Measurements from ENCODE around the gene NECTIN1. TPM values are rescaled to one million over a fixed set of nuclear protein-coding genes. Genes with fewer than 3 reads are reported as not detected.

The NECTIN1 gene
- total RNA-seq, 6 experiments from 2014 or later, result 4.3 to 8.4 (median 6.1) TPM

- ATAC-seq (no peak), DNase-seq (no peak)
- H3K9me3 ChIP-seq, result no peaks in the 10 kb centered on the region
- no peak overlapping the region for H3K27ac ChIP-seq
- TF ChIP-seq POLR2A (IDR thresholded peaks at IDR 0.05), result no peak
- TF ChIP-seq CTCF (IDR thresholded peaks at IDR 0.05), result no peak
- H3K36me3 ChIP-seq, result no peaks in the 10 kb centered on the region
- H3K4me3 ChIP-seq, result no peak overlapping the region
- H3K27me3 ChIP-seq, result no peaks in the 10 kb centered on the region
- intact Hi-C loops (cut with DNase I), result loop anchor here in 1 of 2 donors (10.0 kb wide), 1 partner anchor 367 kb away; no protein-coding TSS in a partner anchor
- H3K4me1 ChIP-seq, result peaks cover 0 to 4% (median 0%) of the 10 kb centered on the region in 4 donors
- WGBS (ENCODE audit: insufficient coverage, low coverage, low lambda C conversion rate, missing lambda C conversion rate), result 69% methylated on average over 4 of the region's 15 CpGs
Measured at GRCh38 chr11:119747868-119748660, 19.1 kb upstream of the NECTIN1 start.

GRCh38 chr11:119745776-119746535 lies 17.0 kb upstream of the NECTIN1 start:
- Histone ChIP-seq H3K4me3 (no peak overlapping the region), H3K4me1 (peaks cover 0 to 5% (median 0%) of the 10 kb centered on the region in 4 donors), H3K27me3 (peaks cover 0 to 4% of the 10 kb centered on the region in 2 donors), H3K36me3 (no peaks in the 10 kb centered on the region), H3K9me3 (no peaks in the 10 kb centered on the region), H3K27ac (no peak overlapping the region)
- WGBS (ENCODE audit: insufficient coverage, low coverage, low lambda C conversion rate, missing lambda C conversion rate), result 69% methylated on average over 4 of the region's 16 CpGs
- TF ChIP-seq CTCF (IDR thresholded peaks at IDR 0.05) (no peak), POLR2A (IDR thresholded peaks at IDR 0.05) (no peak)
- ATAC-seq (no peak), DNase-seq (peak in 1 of 3 donors; percentile 13)
- intact Hi-C loops (cut with DNase I), result loop anchor here in 1 of 2 donors (10.0 kb wide), 1 partner anchor 369 kb away; no protein-coding TSS in a partner anchor

DNA sequence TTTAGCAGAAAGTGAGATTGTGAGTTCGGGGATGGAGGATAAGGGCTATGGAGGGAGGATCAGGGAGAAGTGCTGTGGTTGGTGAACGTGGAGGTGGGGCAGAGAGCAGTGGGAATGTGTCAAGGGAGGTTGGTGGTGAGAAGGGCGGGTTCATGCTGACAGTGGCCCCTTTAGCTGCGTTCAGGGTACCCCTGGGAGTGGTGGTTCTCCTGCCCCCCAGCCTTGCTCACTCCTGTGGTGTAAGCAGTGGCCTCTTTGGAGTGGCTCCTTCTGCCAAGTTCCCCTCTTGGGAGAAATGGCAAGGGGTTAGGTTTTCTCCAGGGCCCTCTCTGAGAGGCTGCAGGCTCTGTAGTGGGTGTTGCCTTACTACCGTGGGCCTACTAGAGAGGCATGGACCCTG lies 16.1 kb upstream of the NECTIN1 start:
- DNase-seq (peak in 1 of 3 donors; percentile 31), ATAC-seq (no peak)
- Histone ChIP-seq H3K36me3 (no peaks in the 10 kb centered on the region), H3K9me3 (no peaks in the 10 kb centered on the region), H3K4me1 (peaks cover 0 to 5% (median 0%) of the 10 kb centered on the region in 4 donors), H3K27me3 (peaks cover 0 to 7% of the 10 kb centered on the region in 2 donors), H3K27ac (no peak overlapping the region), H3K4me3 (no peak overlapping the region)
- WGBS (ENCODE audit: insufficient coverage, low coverage, low lambda C conversion rate, missing lambda C conversion rate), result 52% methylated on average over 3 of the region's 5 CpGs
- intact Hi-C loops (cut with DNase I), result loop anchor here in 1 of 2 donors (10.0 kb wide), 1 partner anchor 370 kb away; no protein-coding TSS in a partner anchor
- TF ChIP-seq POLR2A (IDR thresholded peaks at IDR 0.05) (no peak), CTCF (IDR thresholded peaks at IDR 0.05) (no peak)

DNA sequence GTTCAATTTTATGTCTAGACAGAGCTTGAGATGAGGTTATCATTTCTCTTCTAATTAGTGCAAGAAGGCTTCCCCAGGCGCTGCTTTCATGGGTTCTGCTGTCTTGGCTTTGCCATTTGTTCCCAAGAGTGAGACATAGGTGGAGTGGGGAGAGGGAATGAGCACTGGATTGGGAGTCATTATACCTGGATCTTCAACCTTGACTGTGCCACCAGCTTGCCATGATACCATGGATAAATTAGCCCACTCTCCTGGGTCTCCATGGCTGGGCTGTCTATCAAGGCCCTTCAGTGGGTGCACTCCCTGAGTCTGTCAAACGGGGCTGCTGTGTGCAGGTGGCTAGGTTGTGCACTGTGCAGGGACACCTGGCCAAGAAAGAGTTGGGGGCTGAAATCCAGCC lies 15.6 kb upstream of the NECTIN1 start:
- TF ChIP-seq CTCF (IDR thresholded peaks at IDR 0.05) (no peak), POLR2A (IDR thresholded peaks at IDR 0.05) (no peak)
- Histone ChIP-seq H3K4me3 (no peak overlapping the region), H3K27ac (no peak overlapping the region), H3K27me3 (peaks cover 0 to 7% of the 10 kb centered on the region in 2 donors), H3K36me3 (no peaks in the 10 kb centered on the region), H3K4me1 (peaks cover 0 to 5% (median 0%) of the 10 kb centered on the region in 4 donors), H3K9me3 (no peaks in the 10 kb centered on the region)
- 60% methylated on average over 2 of the region's 2 CpGs for WGBS (ENCODE audit: insufficient coverage, low coverage, low lambda C conversion rate, missing lambda C conversion rate)
- peak in 1 of 3 donors; percentile 18 for DNase-seq
- ATAC-seq, result no peak
- intact Hi-C loops (cut with DNase I), result loop anchor here in 1 of 2 donors (10.0 kb wide), 1 partner anchor 370 kb away; no protein-coding TSS in a partner anchor

Measured in right lobe of liver (tissue), 6 donors.